HUES64 (cell line): ENCODE results near the gene ACSM5.
"Not testable (repeated sequence)": the region's sequence is repeated elsewhere in the genome, so short reads cannot be mapped to it uniquely, and the experiment has no call there.

Source experiments
- H3K27ac ChIP-seq: 2 replicates; pipeline ENCODE4 v1.7.0; 2013; ENCODE audit warnings: low read depth, low read length, inconsistent platforms
- H3K27me3 ChIP-seq: 2 replicates; pipeline ENCODE4 v1.6.1; 2013; ENCODE audit warnings: mild to moderate bottlenecking, low read length; ENCODE audit not compliant: insufficient read depth
- H3K36me3 ChIP-seq: 2 replicates; pipeline ENCODE4 v1.6.1; 2013; ENCODE audit warnings: mild to moderate bottlenecking, low read length; ENCODE audit not compliant: insufficient read depth
- H3K4me1 ChIP-seq: 2 replicates; pipeline ENCODE4 v1.6.1; 2013; ENCODE audit warnings: mild to moderate bottlenecking, low read length, moderate library complexity; ENCODE audit not compliant: insufficient read depth
- H3K4me3 ChIP-seq: 2 replicates; pipeline ENCODE4 v1.5.1; 2013; ENCODE audit warnings: mild to moderate bottlenecking, low read length, moderate library complexity
- H3K9ac ChIP-seq: 2 replicates; pipeline ENCODE4 v1.6.1; 2013; ENCODE audit warnings: mild to moderate bottlenecking, low read depth, low read length
- H3K9me3 ChIP-seq: 2 replicates; pipeline ENCODE4 v1.6.1; 2013; ENCODE audit warnings: low read depth, low read length; ENCODE audit not compliant: insufficient read depth
- WGBS: fragments of 150-250, 120-280 bp; methylation state at CpG from one replicate; pipeline ENCODE4 v1.1.7; 2013; ENCODE audit warnings: missing lambda C conversion rate; 5-methylcytosine and 5-hydroxymethylcytosine counted together

ACSM5 gene

GRCh38 chr16:20459227-20459626 is 49.9 kb downstream of the ACSM5 start:
- not testable (repeated sequence) for H3K27me3 ChIP-seq, H3K36me3 ChIP-seq, H3K9me3 ChIP-seq, H3K4me3 ChIP-seq, H3K27ac ChIP-seq, H3K4me1 ChIP-seq, H3K9ac ChIP-seq
- 100% methylated on average over 1 of the region's 2 CpGs for WGBS

- H3K4me1 ChIP-seq, H3K27me3 ChIP-seq, H3K27ac ChIP-seq, H3K9me3 ChIP-seq, H3K4me3 ChIP-seq, H3K9ac ChIP-seq, H3K36me3 ChIP-seq: not testable (repeated sequence)
- 88% methylated on average over 1 of the region's 4 CpGs for WGBS
Measured at GRCh38 chr16:20460313-20460712, 51.0 kb downstream of the ACSM5 start.

GRCh38 chr16:20468954-20469353 is 59.6 kb downstream of the ACSM5 start:
- H3K27me3 ChIP-seq, H3K4me1 ChIP-seq, H3K36me3 ChIP-seq, H3K27ac ChIP-seq, H3K4me3 ChIP-seq, H3K9me3 ChIP-seq, H3K9ac ChIP-seq: not testable (repeated sequence)

GRCh38 chr16:20469930-20470329 is 60.6 kb downstream of the ACSM5 start:
- WGBS, result 92% methylated on average over 2 of the region's 2 CpGs

GRCh38 chr16:20470732-20471131 is 61.4 kb downstream of the ACSM5 start:
- 80% methylated on average over 1 of the region's 1 CpG for whole genome bisulfite sequencing
- H3K36me3 ChIP-seq, H3K27ac ChIP-seq, H3K4me1 ChIP-seq, H3K4me3 ChIP-seq, H3K9me3 ChIP-seq, H3K9ac ChIP-seq, H3K27me3 ChIP-seq: not testable (repeated sequence)

More at GRCh38 chr16:20469930-20470329, 60.6 kb downstream of the ACSM5 start:
- not testable (repeated sequence) for H3K4me1 ChIP-seq, H3K4me3 ChIP-seq, H3K9ac ChIP-seq, H3K9me3 ChIP-seq, H3K27ac ChIP-seq, H3K36me3 ChIP-seq, H3K27me3 ChIP-seq

- H3K4me3 ChIP-seq, H3K27ac ChIP-seq, H3K9ac ChIP-seq, H3K36me3 ChIP-seq, H3K27me3 ChIP-seq, H3K9me3 ChIP-seq, H3K4me1 ChIP-seq: not testable (repeated sequence)
- WGBS, result no CpG with 5 or more reads among the region's 2 CpGs
Measured at GRCh38 chr16:20477188-20477744, 67.9 kb downstream of the ACSM5 start.

GRCh38 chr16:20483989-20484388 is 74.7 kb downstream of the ACSM5 start:
- H3K4me1 ChIP-seq, result not testable (repeated sequence)
- WGBS, result no CpG with 5 or more reads among the region's 1 CpG

GRCh38 chr16:20484726-20485125 is 75.4 kb downstream of the ACSM5 start:
- H3K9me3 ChIP-seq, result no peaks in the 10 kb centered on the region
- H3K27ac ChIP-seq, result no peak overlapping the region
- no peaks in the 10 kb centered on the region for H3K4me1 ChIP-seq
- H3K27me3 ChIP-seq, result no peaks in the 10 kb centered on the region
- H3K36me3 ChIP-seq, result no peaks in the 10 kb centered on the region
- 73% methylated on average over 1 of the region's 1 CpG for WGBS
- H3K4me3 ChIP-seq, result no peak overlapping the region
- no peak overlapping the region for H3K9ac ChIP-seq

More at GRCh38 chr16:20483989-20484388, 74.7 kb downstream of the ACSM5 start:
- H3K27me3 ChIP-seq, H3K27ac ChIP-seq, H3K4me3 ChIP-seq, H3K9me3 ChIP-seq, H3K36me3 ChIP-seq, H3K9ac ChIP-seq: not testable (repeated sequence)

GRCh38 chr16:20485408-20485807 is 76.1 kb downstream of the ACSM5 start:
- WGBS, result 88% methylated on average over 1 of the region's 1 CpG
- Histone ChIP-seq H3K4me3 (no peak overlapping the region), H3K36me3 (no peaks in the 10 kb centered on the region), H3K9ac (no peak overlapping the region), H3K4me1 (no peaks in the 10 kb centered on the region), H3K27ac (no peak overlapping the region), H3K27me3 (no peaks in the 10 kb centered on the region), H3K9me3 (no peaks in the 10 kb centered on the region)
